ENCODE measurements around the gene DCDC2C. TPM values are rescaled to one million over a fixed set of nuclear protein-coding genes. Genes with fewer than 3 reads are reported as not detected.

DCDC2C gene
- total RNA-seq, 1 donor from 2014 or later = not detected

DNA sequence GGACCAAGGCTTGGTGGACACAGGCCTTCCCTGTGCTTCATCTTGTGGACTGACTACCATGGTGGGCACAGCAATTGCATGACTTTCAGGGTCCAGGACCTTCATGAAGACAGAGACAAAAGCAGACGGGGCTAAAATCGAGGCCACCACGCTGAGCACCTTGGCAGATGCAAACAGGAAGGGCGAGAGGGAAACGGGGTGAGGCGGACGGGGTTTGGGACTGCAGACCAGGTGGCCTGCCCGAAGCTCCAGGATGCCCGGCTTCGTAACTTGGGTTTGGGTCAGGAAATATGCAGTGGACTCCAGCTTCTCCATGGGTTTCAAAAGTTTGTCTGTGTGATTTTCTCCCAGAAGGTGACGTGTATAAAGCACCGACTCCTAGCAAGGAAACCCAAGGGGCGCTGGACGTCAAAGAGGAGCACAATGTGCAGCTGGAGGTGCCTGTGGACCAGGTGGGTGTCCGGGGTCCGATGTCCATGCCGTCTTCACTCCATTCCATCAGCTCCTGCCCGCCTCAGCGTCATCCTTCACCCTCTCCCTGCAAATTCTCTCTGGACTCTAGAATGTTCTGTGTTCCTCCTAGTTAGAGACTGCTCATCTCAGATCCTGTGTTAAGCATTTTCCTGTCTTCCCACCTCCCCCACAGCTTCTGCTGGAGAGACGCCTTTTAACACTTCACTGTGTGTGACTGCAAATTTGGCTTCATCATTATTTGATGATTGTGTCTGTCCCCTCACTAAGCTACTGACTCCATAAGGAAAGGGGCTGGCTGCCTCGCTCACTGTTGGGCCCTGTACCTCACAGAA, 65.8 kb downstream of the DCDC2C start:
- H3K4me3 ChIP-seq (ENCODE audit: low read depth, low read length) = no peak overlapping the region
- TF ChIP-seq, protein P1, sequence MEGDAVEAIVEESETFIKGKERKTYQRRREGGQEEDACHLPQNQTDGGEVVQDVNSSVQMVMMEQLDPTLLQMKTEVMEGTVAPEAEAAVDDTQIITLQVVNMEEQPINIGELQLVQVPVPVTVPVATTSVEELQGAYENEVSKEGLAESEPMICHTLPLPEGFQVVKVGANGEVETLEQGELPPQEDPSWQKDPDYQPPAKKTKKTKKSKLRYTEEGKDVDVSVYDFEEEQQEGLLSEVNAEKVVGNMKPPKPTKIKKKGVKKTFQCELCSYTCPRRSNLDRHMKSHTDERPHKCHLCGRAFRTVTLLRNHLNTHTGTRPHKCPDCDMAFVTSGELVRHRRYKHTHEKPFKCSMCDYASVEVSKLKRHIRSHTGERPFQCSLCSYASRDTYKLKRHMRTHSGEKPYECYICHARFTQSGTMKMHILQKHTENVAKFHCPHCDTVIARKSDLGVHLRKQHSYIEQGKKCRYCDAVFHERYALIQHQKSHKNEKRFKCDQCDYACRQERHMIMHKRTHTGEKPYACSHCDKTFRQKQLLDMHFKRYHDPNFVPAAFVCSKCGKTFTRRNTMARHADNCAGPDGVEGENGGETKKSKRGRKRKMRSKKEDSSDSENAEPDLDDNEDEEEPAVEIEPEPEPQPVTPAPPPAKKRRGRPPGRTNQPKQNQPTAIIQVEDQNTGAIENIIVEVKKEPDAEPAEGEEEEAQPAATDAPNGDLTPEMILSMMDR (conservative IDR thresholded peaks at IDR 0.05; ENCODE audit: low read depth, low read length) = no peak
- DNase-seq (ENCODE audit: low read depth) = no peak

DNA sequence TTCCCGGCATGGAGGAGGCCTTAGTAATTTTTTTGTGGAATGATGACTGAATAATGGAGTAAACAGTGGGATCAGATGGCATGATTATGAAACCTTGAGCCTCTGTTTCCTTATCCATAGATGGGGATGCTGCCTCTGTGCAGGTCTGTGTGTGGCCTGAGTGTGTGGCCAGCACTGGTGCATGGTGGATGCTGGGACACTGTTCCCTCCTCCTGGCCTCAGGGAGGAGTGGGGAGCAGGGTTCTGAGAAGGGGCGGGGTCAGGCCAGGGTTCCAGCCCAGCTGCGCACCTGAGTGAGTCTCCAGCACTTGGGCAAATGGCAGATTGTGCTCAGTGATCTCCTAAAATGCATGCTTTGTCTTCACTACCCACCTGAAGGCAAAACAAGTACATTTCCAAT, 66.4 kb downstream of the DCDC2C start:
- no peak overlapping the region for H3K4me3 ChIP-seq (ENCODE audit: low read depth, low read length)
- TF ChIP-seq, protein P1 (conservative IDR thresholded peaks at IDR 0.05; ENCODE audit: low read depth, low read length) = no peak
- DNase-seq (ENCODE audit: low read depth) = no peak

DNA sequence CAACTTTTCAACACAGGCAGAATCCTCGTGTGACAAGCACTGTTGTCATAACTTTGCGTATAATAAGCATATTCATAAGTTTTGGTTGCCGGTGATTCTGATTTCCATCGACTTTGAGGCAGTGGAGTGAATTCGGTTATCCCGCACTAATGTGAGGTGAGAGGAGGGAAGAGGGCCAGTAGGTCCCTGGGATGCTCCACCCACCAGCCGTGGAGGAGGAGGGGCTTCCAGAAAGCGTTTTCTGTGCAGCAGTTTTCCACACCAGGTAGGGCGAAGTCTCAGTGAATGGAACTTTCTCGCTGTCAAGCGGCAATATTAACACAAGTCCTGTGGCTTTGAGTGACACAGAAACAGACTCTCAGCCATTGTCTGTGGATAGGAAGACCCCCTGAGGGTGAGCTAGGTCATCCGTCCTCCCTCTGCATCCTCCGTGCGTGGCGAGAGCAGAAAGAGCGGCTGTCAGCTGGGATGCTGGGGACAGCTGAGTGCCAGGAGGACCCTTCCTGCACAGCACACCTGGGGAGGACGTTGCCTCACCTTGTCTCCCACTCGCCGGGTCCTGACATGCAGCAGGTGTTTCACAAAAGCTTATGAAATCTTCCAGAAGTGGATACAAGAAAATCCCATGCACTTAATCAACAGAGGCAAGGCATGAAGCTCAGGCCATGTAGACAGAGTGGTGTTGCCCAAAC, 67.5 kb downstream of the DCDC2C start:
- H3K4me3 ChIP-seq (ENCODE audit: low read depth, low read length) = no peak overlapping the region
- no peak for DNase-seq (ENCODE audit: low read depth)
- TF ChIP-seq, protein P1 (conservative IDR thresholded peaks at IDR 0.05; ENCODE audit: low read depth, low read length) = no peak

DNA sequence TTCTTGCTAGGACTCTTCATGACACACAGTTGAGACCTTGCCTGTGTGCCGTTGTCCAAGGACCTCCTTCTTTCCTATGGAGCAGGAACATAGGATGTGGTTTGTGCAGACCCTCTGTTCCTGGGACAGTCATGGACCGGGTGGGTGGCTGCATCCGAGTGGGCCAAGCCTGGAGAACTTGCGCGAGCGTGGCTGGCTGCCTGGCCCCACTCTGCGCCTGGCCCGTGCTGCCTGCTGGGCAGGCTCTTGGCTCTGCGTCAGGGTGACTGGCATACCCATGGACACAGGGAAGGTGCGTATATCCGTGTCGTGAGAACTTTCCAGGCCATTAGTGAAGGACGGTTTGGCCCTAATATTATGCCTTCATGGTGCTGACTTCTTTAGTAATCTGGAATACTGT, 68.2 kb downstream of the DCDC2C start:
- no peak for DNase-seq (ENCODE audit: low read depth)
- TF ChIP-seq, protein P1 (conservative IDR thresholded peaks at IDR 0.05; ENCODE audit: low read depth, low read length) = no peak
- H3K4me3 ChIP-seq (ENCODE audit: low read depth, low read length) = no peak overlapping the region

DNA sequence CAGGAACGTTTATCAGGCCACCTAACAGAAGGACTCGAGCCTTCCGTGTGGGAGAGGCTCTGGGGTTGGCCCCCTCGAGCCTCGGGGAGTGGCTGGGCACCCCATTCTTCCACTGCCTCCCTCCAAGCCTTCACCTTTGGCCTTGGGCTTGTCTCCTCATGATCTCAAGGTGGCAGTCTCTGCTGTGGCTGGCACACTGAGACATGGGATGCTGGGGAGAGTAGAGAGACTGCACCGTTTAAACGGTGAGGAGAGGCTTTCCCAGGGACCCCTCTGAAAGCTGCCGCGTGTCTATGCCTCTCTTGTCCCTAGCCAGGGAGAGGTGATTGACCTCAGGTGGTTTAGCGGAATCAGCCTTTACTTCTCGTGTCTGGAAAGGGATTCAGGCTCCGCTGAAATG, 71.0 kb downstream of the DCDC2C start:
- TF ChIP-seq, protein P1 (conservative IDR thresholded peaks at IDR 0.05; ENCODE audit: low read depth, low read length) = no peak
- DNase-seq (ENCODE audit: low read depth) = no peak
- no peak overlapping the region for H3K4me3 ChIP-seq (ENCODE audit: low read depth, low read length)

DNA sequence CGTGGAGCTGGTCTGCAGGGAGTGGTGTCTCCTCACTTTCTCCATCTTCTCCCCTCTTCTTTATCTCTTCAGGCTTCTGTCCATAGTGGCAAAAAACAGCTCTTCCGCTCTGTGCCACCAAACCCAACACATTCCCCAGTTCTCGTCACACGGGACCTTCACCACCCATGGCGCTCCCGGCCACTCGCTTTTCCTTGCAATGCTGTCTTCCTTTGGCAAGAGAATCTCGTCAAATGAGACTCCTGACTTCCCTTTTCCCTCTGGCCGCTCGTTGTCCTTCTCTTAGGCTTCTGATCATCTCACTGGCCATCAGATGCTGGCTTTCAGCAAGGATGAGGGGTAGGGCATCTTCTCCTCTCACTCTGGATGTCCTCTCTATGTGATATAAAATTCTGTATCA, 72.9 kb downstream of the DCDC2C start:
- TF ChIP-seq, protein P1 (conservative IDR thresholded peaks at IDR 0.05; ENCODE audit: low read depth, low read length) = no peak
- no peak for DNase-seq (ENCODE audit: low read depth)

More for the DNA sequence above, 72.9 kb downstream of the DCDC2C start:
- H3K4me3 ChIP-seq (ENCODE audit: low read depth, low read length) = no peak overlapping the region

All from epithelial cell of proximal tubule (primary cell).